CD14-positive monocyte (primary cell): Measurements from ENCODE around the gene MYH7B. TPM values are rescaled to one million over a fixed set of nuclear protein-coding genes. Genes with fewer than 3 reads are reported as not detected.

Source experiments
- DNase-seq, 3 donors: peaks; one replicate each; pipeline ENCODE4 v3.0.0-alpha.2; 2011 to 2022
- H2AFZ ChIP-seq: 2 replicates; pipeline ENCODE4 v1.6.0; 2012; ENCODE audit warnings: mild to moderate bottlenecking, low read depth, low read length, inconsistent platforms; ENCODE audit not compliant: insufficient read depth, poor library complexity, severe bottlenecking
- H3K27ac ChIP-seq, 2 donors: 1 replicate in 1 of 2; 2 replicates in 1 of 2; pipeline ENCODE4 v1.5.1; 2012 to 2013; ENCODE audit warnings: low read length in 2 of 2, control low read depth in 1 of 2, inconsistent platforms in 1 of 2, low read depth in 1 of 2, mild to moderate bottlenecking in 1 of 2
- H3K27me3 ChIP-seq, 2 donors: one replicate each; pipeline versions ENCODE4 v1.6.0 to v1.6.1; 2011 to 2013; ENCODE audit warnings: low read length in 2 of 2; ENCODE audit not compliant: control insufficient read depth in 2 of 2, insufficient read depth in 2 of 2
- H3K36me3 ChIP-seq, 2 donors: replicated peaks in 1 of 2; 1 replicate in 1 of 2; 2 replicates in 1 of 2; pipeline versions ENCODE4 v1.5.1 to v1.6.1; 2012 to 2013; ENCODE audit warnings: low read length in 2 of 2, control low read depth in 1 of 2, inconsistent platforms in 1 of 2, mild to moderate bottlenecking in 1 of 2; ENCODE audit not compliant: insufficient read depth in 2 of 2, control insufficient read depth in 1 of 2
- H3K4me1 ChIP-seq, 2 donors: 1 replicate in 1 of 2; 2 replicates in 1 of 2; pipeline versions ENCODE4 v1.5.1 to v1.6.1; 2012 to 2013; ENCODE audit warnings: low read length in 2 of 2, control low read depth in 1 of 2, inconsistent platforms in 1 of 2, mild to moderate bottlenecking in 1 of 2, moderate library complexity in 1 of 2; ENCODE audit not compliant: insufficient read depth in 2 of 2, control insufficient read depth in 1 of 2
- H3K4me2 ChIP-seq: replicated peaks from 2 replicates; pipeline ENCODE3; 2012; ENCODE audit warnings: low read length, moderate library complexity, mild to moderate bottlenecking; ENCODE audit not compliant: poor library complexity, severe bottlenecking; ENCODE audit errors: extremely low read depth
- H3K4me3 ChIP-seq, 3 experiments: fragments of 200-600 bp in 1 of 3; sonication (generic) in 1 of 3; replicated peaks in 1 of 3; 1 replicate in 2 of 3; 2 replicates in 1 of 3; pipeline ENCODE4 v1.5.1; 2011 to 2013; ENCODE audit warnings: low read length in 3 of 3, mild to moderate bottlenecking in 3 of 3, control low read depth in 2 of 3, low read depth in 2 of 3, inconsistent platforms in 1 of 3, moderate library complexity in 1 of 3
- H3K79me2 ChIP-seq: 2 replicates; pipeline ENCODE4 v1.6.0; 2012; ENCODE audit warnings: mild to moderate bottlenecking, control low read depth, inconsistent platforms, low read length, moderate library complexity; ENCODE audit not compliant: insufficient read depth
- H3K9ac ChIP-seq: 2 replicates; pipeline ENCODE4 v1.6.0; 2017; ENCODE audit warnings: low read length, mild to moderate bottlenecking; ENCODE audit not compliant: insufficient read depth, poor library complexity, severe bottlenecking
- H3K9me3 ChIP-seq, 2 donors: replicated peaks in 1 of 2; 1 replicate in 1 of 2; 2 replicates in 1 of 2; pipeline versions ENCODE4 v1.5.1 to v1.6.1; 2012 to 2013; ENCODE audit warnings: low read length in 2 of 2, control low read depth in 1 of 2; ENCODE audit not compliant: control insufficient read depth in 1 of 2, insufficient read depth in 1 of 2
- H4K20me1 ChIP-seq: 2 replicates; pipeline ENCODE4 v1.6.0; 2012; ENCODE audit warnings: mild to moderate bottlenecking, low read length, control low read depth, moderate library complexity; ENCODE audit not compliant: insufficient read depth
- H3K27ac Mint-ChIP-seq, 7 donors: one replicate each; pipeline ENCODE4 v1.8.0; 2020; ENCODE audit warnings: mild to moderate bottlenecking in 7 of 7, mixed read lengths in 7 of 7, moderate library complexity in 6 of 7, inconsistent platforms in 2 of 7
- H3K27me3 Mint-ChIP-seq, 3 donors: one replicate each; pipeline ENCODE4 v1.8.0; 2021 to 2022; ENCODE audit warnings: low read depth in 3 of 3, mild to moderate bottlenecking in 3 of 3, mixed read lengths in 3 of 3, moderate library complexity in 3 of 3, inconsistent platforms in 1 of 3
- H3K36me3 Mint-ChIP-seq, 2 donors: one replicate each; pipeline ENCODE4 v1.8.0; 2020; ENCODE audit warnings: mixed read lengths in 2 of 2, inconsistent platforms in 1 of 2, mild to moderate bottlenecking in 1 of 2
- H3K4me1 Mint-ChIP-seq: one replicate; pipeline ENCODE4 v1.8.0; 2020; ENCODE audit warnings: mild to moderate bottlenecking, mixed read lengths
- H3K4me3 Mint-ChIP-seq, 2 donors: one replicate each; pipeline ENCODE4 v1.8.0; 2020; ENCODE audit warnings: mild to moderate bottlenecking in 2 of 2, mixed read lengths in 2 of 2, moderate library complexity in 1 of 2
- H3K9me3 Mint-ChIP-seq, 7 donors: one replicate each; pipeline ENCODE4 v1.8.0; 2020 to 2022; ENCODE audit warnings: mixed read lengths in 7 of 7, mild to moderate bottlenecking in 6 of 7, moderate library complexity in 6 of 7, inconsistent platforms in 2 of 7
- WGBS: methylation state at CpG from one replicate; pipeline ENCODE4 v1.1.5; 2013; ENCODE audit warnings: missing lambda C conversion rate; ENCODE audit not compliant: insufficient coverage; 5-methylcytosine and 5-hydroxymethylcytosine counted together
- intact Hi-C, 2 donors: fragments of 100-400 bp; cut with micrococcal nuclease; formaldehyde crosslinking; loops; one replicate each; pipeline versions ENCODE4 v1.15.0 to v1.15.1; 2023
- polyA plus RNA-seq, 3 donors: library from polyadenylated mRNA; depleted of rRNA in 1 of 3; unstranded in 2 of 3; stranded (reverse) in 1 of 3; fragments of 300-500 nt in 2 of 3; fragments of >200 nt in 1 of 3; fragmentation: Illumina TruSeq in 2 of 3; gene quantifications; 1 replicate in 2 of 3; 2 replicates in 1 of 3; pipeline ENCODE4 v1.2.3, GENCODE V29; 2012 to 2021
- TF ChIP-seq, protein P1 (sequence below): fragments of 200-600 bp; IDR thresholded peaks from one replicate; pipeline ENCODE4 v1.8.0; 2022; ENCODE audit warnings: antibody characterized with exemption, mild to moderate bottlenecking

Gene MYH7B
- polyA plus RNA-seq, 3 donors, result 0.75 TPM; not detected in 2

- Histone ChIP-seq H4K20me1 (no peaks in the 10 kb centered on the region), H3K9me3 (no peaks in the 10 kb centered on the region), H3K79me2 (no peaks in the 10 kb centered on the region), H3K36me3 (peaks cover 89 to 100% of the 10 kb centered on the region in 2 donors), H3K4me2 (no peak overlapping the region), H3K27me3 (no peaks in the 10 kb centered on the region), H2AFZ (no peak overlapping the region), H3K9ac (no peak overlapping the region), H3K4me1 (no peaks in the 10 kb centered on the region), H3K4me3 (no peak overlapping the region), H3K27ac (no peak overlapping the region)
- H3K9me3 Mint-ChIP-seq, result peaks cover 0 to 2% (median 0%) of the 10 kb centered on the region in 7 donors
- DNase-seq, result no peak
- H3K27me3 Mint-ChIP-seq, result peaks cover 0 to 4% (median 0%) of the 10 kb centered on the region in 3 donors
- no CpG with 5 or more reads among the region's 5 CpGs for WGBS
- H3K4me3 Mint-ChIP-seq, result no peak overlapping the region
- no peak overlapping the region for H3K27ac Mint-ChIP-seq
- intact Hi-C loops, result no loop called here
- H3K36me3 Mint-ChIP-seq, result peaks cover 0 to 42% of the 10 kb centered on the region in 2 donors
- peaks cover 1% of the 10 kb centered on the region for H3K4me1 Mint-ChIP-seq
- TF ChIP-seq, protein P1, sequence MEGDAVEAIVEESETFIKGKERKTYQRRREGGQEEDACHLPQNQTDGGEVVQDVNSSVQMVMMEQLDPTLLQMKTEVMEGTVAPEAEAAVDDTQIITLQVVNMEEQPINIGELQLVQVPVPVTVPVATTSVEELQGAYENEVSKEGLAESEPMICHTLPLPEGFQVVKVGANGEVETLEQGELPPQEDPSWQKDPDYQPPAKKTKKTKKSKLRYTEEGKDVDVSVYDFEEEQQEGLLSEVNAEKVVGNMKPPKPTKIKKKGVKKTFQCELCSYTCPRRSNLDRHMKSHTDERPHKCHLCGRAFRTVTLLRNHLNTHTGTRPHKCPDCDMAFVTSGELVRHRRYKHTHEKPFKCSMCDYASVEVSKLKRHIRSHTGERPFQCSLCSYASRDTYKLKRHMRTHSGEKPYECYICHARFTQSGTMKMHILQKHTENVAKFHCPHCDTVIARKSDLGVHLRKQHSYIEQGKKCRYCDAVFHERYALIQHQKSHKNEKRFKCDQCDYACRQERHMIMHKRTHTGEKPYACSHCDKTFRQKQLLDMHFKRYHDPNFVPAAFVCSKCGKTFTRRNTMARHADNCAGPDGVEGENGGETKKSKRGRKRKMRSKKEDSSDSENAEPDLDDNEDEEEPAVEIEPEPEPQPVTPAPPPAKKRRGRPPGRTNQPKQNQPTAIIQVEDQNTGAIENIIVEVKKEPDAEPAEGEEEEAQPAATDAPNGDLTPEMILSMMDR, result no peak
These were observed 32.9 kb upstream of the MYH7B start for GRCh38 chr20:34922654-34923381.

- H3K9me3 Mint-ChIP-seq, result no peaks in the 10 kb centered on the region
- DNase-seq, result no peak
- Histone ChIP-seq H3K27me3 (no peaks in the 10 kb centered on the region), H3K79me2 (no peaks in the 10 kb centered on the region), H3K4me3 (no peak overlapping the region), H2AFZ (no peak overlapping the region), H3K27ac (no peak overlapping the region), H3K4me1 (no peaks in the 10 kb centered on the region), H3K36me3 (peaks cover 92 to 100% of the 10 kb centered on the region in 2 donors), H3K9me3 (no peaks in the 10 kb centered on the region), H3K9ac (no peak overlapping the region), H4K20me1 (no peaks in the 10 kb centered on the region), H3K4me2 (no peak overlapping the region)
- peaks cover 0 to 4% (median 0%) of the 10 kb centered on the region in 3 donors for H3K27me3 Mint-ChIP-seq
- TF ChIP-seq, protein P1, result no peak
- no peak overlapping the region for H3K27ac Mint-ChIP-seq
- H3K4me1 Mint-ChIP-seq, result peaks cover 1% of the 10 kb centered on the region
- H3K36me3 Mint-ChIP-seq, result peaks cover 0 to 43% of the 10 kb centered on the region in 2 donors
- no peak overlapping the region for H3K4me3 Mint-ChIP-seq
- intact Hi-C loops, result no loop called here
- WGBS, result no CpG with 5 or more reads among the region's 2 CpGs
These were observed 32.3 kb upstream of the MYH7B start for GRCh38 chr20:34923414-34923813.
